ENCODE data around the gene RPL19.

DNA sequence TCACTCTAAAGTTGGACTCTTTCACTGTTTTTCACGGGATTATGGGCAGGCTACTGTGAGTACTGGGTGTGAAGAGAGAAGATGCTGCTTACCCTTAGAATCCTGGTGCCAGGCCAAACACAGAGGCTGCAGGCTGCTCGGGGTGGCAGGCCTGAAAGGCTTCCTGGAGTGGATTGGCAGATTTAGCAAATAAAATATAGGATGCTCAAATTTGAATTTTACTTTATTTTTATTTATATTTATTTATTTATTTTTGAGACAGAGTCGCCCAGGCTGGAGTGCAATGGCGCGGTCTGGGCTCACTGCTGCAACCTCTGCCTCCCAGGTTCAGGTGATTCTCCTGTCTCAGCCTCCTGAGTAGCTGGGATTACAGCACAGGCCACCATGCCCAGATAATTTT is 40.5 kb downstream of the RPL19 start:
- TF ChIP-seq L3MBTL2 (conservative IDR thresholded peaks at IDR 0.05) (no peak), SP1 (IDR thresholded peaks at IDR 0.05) (no peak), BHLHE40 (IDR thresholded peaks at IDR 0.05; ENCODE audit: borderline replicate concordance) (no peak), SUZ12 (IDR thresholded peaks at IDR 0.05) (no peak), ARNT (IDR thresholded peaks at IDR 0.05) (no peak)
